ENCODE data around the gene RGS16.

Gene RGS16

DNA sequence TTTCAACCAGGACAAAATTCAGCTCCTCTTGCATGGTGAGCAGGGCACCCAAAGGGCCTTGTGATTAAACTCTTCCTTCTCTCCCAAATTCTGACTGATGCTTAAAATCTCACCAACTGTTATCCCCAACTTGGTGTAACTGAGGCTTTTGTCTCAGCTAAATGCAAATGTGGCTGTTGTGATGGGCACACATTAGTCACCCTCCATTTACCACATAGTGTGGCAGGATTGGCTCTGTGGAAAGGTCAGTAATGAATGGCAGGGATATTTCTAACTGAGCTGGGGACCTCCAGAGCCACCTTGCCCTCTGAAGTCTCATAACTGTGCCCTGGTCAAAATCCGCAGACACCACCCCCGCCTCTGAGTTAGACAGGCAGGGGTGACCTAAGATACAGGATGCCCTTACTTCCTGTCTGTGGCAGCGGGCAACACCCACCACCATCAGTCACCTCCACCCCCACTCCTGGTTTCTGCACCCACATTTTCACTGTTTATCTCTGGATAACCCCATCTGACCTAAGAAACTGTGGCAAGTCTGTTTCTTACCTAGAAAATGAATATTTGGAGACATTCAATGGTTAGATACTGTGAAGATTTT, 25.4 kb upstream of the RGS16 start:
- DNase-seq (ENCODE audit: low read depth, low spot score) = no peak

DNA sequence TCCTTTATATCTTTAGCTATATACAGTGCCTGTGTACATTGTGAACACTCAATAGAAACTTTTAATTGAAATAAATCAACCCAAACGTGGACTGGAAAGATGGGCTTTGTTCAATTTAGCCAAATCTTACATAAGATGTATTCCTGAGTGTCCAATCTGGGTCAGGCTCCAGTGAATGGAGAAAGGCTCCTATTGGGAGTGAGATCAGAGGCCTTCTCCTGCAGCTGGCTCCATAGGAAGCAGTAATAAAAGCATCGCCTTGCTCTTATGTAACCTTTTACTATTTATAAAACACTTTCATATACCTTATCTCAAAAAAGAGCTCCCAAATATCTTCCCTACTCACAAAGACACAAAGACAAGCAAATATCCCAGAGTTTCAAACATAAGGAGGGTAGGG, 24.9 kb upstream of the RGS16 start:
- no peak for DNase-seq (ENCODE audit: low read depth, low spot score)

DNA sequence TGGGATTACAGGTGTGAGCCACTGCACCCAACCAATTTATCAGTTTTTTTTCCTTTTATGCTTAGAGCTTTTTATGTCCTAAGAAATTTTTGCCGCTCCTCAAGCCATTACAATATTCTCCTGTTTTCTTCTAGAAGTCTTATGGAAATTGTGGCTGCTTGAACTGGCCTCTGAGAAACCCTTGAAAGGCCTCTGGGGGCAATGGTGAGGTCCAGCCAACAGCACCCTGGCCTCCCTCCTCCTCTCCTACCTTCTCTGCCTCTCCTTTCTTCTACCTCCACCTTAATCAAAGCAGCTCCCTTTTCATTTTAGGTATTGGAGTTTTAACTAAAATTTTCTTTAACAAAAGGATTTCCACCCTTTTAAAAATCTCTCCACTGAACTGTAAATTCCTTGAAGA, 24.5 kb upstream of the RGS16 start:
- no peak for DNase-seq (ENCODE audit: low read depth, low spot score)

DNA sequence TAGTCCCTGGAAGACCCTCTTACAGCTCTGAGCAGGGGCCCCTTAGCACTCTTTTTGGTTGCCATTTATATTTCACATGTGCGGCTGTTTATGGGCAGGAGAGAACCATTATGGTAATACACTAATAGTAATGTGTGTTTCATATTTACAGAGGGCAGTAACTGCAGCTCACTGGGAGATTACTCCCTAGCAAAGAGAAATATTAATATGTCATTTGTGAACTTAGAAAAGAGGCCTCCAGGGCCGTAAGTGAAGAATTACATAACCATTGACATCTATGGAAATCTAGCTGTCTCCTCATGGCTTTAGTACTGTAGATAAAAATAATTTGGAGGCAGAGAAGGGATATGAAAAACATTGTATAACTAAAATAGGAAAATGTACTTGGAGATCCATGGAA, 23.4 kb upstream of the RGS16 start:
- DNase-seq (ENCODE audit: low read depth, low spot score) = no peak

DNA sequence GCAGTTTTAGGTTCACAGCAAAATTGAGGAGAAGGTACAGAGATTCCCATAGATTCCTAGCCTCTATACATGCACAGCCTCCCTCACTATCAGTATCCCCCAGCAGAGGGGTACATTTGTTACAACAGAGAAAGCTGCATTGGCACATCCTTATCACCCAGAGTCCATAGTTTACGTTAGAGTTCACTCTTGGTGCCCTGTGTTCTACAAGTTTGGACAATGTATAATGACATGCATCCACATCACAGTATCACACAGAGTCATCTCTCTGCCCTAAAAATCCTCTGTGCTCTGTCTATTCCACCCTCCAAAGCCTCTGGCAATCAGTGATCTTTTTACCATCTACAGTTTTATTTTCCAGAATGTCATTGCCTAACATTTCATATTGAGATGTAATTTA, 22.3 kb upstream of the RGS16 start:
- DNase-seq (ENCODE audit: low read depth, low spot score) = no peak

DNA sequence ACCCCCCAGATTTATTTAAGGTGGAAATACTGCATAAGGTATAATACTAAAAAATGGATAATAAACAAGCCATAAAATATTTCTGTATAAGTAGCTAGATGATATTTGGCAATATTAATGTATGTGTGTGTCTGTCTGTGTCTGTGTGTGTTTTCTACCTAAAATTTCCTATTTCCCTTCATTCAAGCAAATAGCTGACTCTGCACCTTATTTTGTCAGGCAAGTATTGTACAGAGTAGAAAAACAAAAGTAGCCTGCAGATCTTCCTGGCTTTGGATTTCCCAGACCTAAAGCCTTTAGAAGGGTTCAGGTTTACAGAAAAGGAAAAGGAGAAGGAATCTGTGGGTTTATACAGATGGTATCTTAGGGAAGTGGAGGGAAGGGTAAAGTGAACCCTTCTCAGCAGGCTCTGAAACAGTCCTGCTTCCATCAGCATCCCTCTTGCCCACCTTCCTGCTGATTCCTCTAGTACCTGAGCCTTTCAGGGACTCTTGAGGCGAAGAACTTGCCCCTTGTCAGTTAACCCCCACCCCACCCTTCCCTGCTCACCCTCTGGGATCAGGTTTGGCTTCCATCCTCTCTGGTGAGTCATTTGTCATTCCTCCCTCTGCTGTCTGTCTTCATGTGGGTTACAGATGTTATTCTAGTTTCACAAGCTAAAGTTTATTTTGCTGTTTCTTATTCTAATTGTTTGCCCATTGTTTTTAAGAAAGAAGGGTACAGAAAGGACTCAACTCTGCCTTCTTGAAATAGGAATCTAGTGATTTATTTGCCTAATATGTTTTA, 21.7 kb upstream of the RGS16 start:
- no peak for DNase-seq (ENCODE audit: low read depth, low spot score)

DNA sequence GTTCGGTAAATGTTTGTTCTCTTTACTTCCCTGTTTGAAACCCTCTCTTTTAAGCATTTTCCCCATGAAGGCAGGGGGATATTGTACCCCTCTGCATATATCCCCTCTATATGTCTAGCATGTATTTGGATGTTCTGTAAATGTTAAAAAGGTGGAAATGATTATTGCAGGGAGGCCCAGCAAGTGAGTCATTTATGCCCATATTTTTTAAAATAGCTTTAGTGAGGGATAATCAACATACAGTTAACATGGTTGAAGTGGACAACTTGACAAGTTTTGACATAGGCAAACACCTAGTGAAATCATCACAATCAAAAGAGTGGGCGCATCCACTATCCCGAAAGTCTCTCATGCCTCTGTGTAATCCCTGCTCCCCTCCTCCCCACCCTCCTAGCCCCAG, 20.8 kb upstream of the RGS16 start:
- no peak for DNase-seq (ENCODE audit: low read depth, low spot score)

DNA sequence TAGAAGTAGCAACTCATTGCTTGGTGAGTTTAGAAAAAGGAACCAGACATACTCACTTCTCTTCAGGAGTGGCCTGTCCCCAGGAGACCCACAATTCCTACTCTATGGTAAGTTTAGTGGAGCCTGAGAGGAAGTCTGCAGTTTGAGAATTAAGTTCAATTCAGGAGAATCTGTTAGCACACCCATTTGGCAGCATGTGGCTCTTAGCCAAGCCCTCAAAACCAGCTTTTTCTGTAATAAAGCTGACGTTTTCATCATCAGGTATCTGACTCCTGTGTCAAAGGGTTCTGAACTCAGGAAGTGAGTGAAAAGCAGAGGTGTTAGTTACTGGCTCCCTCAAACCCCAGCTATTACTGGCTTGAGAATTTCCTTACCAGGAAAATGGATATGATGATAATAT, 20.4 kb upstream of the RGS16 start:
- no peak for DNase-seq (ENCODE audit: low read depth, low spot score)

DNA sequence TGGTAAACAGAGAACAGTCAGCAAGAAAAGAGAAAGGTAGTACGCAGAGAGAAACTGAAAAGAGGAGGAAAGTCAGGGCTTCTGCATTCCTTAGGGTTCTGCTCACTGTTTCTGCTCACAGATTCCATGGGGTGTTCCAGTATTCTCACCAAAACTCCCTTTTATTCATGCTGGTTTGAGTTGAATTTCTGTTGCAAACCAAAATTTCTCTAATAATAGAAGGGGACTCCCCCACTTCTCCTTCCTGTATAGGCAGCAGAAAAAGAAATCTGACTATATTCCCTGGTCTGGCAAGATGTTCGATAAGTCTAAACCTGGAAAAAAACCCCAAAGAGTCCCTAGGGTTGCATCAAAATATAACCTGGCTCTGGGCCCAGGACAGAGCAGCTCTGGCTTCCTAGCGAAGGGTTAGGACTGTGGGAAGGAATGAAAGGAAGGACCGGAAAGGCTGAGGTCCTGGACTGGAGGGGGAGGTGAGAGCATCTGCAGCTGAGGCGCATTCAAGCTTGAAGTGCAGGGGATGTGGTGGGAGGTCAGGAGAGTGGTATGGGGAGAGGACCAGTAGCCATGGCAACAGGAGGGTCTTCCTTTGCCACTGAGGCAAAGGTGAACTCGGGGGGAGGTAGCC, 18.8 kb upstream of the RGS16 start:
- no peak for DNase-seq (ENCODE audit: low read depth, low spot score)

DNA sequence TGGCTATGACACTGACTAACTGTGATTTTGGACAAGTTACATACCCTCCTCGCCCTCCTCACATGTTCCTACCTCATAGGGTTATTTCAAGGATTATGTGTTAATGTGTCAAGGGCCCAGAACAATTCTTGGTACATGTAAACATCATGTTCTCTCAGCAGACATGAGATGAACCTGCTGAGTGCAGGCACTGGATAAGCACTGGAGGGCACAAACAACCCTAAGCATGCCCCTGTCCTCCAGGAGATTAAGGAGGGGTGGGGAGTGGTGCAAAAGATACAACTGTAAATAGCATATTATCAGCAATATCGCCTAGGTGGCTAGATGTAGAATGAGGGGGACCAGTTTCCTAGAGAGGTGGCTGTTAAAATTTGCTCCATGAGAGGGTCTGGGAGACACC, 17.7 kb upstream of the RGS16 start:
- no peak for DNase-seq (ENCODE audit: low read depth, low spot score)

DNA sequence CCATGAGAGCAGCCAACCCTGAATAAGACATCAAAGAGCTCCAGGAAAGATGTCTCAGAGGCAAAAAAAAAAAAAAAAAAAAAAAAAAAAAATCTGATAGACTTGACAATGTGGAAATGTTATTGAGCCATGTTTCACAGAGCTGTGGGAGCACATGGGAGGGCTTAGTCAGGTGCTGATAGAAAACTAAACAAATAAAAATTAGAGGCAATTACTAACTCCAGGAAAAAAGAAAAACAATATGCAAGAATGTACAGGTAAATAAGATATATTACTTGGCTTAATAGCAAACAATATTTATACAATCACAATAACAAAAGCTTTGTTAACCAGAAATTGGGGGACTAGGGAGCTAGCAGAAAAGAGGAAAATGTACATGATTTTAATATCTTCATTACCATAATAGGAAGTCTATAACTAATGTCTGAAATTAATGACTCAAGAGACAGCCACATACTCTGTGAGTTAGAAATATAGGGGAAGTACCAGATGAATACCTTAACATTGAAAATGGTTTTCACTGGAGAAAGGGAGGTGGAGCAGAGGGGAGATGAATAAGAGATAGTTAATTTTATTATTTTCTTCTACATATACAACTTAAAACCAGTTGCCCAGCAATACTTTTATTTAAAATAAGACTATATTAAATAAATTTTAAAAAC, 16.9 kb upstream of the RGS16 start:
- DNase-seq (ENCODE audit: low read depth, low spot score) = no peak

DNA sequence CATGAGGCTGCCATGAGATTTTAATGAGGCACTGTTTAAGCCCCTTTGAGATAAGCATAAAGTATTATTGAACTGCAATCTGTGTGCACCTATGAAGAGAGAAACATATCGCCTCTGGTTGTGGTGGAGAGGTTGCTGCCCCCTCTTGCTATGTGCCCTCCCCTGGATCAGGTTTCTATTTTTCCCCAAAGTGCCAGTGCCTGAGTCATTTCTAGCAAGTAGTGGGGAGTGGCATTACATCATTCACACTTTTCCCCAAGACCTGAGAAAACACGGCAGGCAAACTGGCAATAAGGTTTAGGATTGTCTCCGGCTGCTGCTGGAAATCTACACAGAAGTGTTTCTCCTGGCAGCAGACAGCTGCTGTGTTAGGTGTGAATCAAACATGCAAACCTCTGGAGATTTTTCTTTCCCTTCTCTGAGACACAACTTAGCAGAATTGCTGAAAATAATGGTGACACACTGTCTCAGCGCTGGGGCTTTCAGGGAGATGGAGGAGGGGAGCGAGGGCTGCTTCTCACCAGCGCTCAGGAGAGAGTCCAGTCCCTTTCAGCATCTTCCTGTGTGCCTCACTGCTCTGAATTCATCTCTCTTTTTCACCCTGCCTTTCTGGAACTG, 13.7 kb upstream of the RGS16 start:
- no peak for DNase-seq (ENCODE audit: low read depth, low spot score)

DNA sequence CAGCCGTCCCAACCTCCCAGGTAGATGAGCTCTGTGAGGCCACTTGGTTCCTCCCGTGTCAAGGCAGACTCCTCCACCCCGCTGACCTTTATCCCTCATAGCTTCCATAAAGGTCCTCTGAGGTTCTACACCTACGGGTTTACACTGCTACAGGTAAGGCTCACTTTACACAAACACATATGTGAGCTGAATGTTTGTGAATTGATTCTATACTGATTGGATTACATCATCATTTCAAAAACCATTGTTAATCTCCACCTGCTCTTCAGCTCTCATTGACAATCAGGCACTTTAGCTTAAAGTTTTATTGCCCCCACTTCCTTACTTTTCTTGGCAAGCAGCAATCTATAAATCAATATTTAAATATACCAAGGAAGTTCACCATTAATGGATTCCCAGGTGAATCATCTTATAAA, 12.8 kb upstream of the RGS16 start:
- no peak for DNase-seq (ENCODE audit: low read depth, low spot score)

DNA sequence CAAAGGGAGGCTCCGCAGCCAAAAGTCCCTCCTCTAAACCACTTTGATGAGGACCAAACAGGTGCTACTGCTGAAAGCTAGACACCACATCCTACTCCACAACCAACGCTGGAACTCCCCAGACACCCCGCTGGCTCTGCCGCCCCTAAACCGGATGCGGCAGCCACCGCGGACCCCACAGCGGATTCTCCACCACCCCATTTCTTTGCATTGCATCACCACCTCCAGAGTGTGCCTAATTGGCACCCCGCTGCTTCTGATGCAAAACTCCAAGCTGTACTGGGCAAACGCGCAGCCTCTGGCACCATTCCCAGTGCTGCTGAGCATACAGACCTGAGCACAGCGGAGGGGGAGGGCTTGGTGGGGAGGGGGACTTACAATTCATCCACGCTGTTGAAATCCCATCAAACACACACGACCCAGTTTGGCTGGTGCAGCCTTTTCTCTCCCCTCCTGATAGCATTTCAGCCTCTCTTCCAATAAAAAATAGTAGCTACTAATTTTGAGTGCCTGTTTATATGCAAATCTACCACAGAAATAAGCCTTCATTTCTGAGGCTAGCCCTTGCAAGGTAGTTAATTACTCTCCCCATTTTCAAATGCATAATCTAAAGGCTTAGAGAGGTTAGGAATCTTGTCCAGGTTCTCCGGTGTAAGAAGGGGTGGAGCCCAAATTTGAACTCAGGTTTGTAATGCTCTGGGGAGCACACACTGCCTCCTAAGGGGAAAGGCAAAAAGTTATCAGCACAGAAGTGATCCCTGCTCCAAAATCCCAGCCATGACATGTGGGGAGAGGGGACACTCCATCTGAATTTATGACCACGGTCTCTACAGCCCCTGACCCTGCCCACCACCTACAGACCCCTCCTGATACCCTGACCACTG, 12.2 kb upstream of the RGS16 start:
- no peak for DNase-seq (ENCODE audit: low read depth, low spot score)

DNA sequence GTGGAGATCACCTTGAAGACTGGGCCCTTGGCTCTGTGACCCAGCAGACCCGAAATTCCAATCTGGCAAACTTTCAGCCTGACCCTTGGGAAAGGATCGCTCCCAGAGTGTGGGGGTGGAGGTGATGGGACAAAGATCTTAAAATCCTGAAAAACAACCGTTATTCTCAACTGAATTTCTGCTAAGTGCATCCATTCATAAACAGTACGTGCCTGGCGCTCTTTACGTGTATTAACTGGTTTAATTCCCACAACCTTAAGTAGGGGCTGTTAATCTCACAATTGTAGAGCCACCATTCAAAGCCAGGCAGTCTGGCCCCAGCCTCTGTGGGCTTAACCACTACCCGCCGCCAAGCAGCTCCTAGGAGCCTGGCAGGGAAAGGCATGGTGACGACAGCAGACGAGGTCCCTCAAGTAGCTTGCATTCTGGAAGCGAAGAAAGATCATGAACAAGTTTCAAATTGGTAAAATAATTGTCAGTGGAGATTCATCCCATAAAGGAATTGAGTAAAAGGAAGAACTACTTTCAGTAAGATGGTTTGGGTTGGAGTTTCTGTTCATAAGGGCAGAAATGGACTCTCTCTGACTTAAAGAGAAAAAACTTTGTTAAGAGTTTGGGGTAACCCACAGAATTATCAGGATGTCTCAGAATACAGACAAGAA, 11.4 kb upstream of the RGS16 start:
- no peak for DNase-seq (ENCODE audit: low read depth, low spot score)

DNA sequence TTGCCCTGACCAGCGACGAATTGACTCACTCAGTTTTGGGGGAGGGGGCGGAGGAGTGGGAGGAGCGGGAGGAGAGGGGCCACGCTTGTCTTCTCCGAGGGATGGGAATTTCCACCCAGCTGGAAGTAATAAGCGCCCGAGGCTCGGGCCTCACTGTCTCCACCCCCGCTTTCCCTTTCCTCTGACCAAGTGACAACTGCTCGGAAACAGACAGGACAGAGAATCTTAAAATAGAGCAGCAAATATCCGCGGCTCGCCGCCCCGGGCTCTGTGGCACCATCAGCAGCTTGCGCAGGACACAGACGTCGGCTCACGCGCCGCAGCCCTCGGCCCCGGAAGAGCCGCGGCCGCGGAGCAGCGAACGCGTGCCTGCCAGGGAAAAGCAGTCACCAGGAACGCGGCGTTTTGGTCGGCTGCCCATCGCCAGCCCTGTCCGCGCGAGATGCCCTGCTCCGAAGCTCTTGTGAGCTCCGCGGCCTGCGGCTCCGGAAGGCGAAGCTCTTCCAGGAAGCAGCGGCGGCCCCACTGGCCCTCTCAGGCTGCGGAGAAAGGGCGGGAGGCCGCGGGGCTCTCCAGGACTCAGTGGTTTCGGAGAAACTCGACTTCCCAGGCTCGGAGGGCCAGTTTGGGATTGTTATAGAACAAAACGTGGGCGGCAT, 10.7 kb upstream of the RGS16 start:
- DNase-seq (ENCODE audit: low read depth, low spot score) = no peak

DNA sequence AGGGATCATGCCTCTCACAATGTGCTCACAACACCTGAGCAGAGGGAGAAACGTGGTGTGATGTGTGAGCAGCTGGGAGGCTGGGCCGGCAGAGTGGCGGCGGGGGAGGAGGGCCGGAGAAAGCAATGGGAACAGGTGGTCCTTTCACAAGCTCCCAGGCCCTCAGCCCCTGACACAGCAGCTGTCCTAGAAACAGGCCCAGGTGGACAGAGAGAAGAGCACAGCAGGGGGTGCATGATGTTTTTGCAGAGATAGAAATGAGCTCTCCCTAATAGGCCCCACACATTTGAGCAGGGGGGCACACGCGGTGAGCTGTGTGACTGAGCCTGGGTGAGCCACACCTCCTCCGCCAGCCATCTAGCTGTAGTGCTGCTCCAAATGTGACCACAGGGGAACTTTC, 7.6 kb upstream of the RGS16 start:
- no peak for DNase-seq (ENCODE audit: low read depth, low spot score)

DNA sequence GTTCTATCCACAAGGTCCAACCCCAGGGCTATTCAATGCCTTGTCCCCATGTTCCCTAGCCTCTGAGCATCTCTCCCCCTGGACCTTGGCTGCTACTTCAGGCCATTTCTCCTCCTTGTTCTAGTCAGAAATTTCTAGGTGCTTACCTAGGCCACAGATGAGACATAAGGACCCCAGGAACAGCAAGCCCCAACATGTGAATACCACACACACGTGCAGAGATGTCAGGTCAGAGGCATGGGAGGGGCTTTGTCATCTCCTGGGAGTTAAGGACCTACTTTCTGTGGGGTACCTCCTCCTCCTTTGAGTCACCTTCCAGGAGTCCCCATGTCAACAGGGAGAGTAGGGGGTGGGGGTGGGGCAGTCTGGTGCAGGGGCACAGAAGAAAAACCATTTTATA, 7.1 kb upstream of the RGS16 start:
- DNase-seq (ENCODE audit: low read depth, low spot score) = no peak

DNA sequence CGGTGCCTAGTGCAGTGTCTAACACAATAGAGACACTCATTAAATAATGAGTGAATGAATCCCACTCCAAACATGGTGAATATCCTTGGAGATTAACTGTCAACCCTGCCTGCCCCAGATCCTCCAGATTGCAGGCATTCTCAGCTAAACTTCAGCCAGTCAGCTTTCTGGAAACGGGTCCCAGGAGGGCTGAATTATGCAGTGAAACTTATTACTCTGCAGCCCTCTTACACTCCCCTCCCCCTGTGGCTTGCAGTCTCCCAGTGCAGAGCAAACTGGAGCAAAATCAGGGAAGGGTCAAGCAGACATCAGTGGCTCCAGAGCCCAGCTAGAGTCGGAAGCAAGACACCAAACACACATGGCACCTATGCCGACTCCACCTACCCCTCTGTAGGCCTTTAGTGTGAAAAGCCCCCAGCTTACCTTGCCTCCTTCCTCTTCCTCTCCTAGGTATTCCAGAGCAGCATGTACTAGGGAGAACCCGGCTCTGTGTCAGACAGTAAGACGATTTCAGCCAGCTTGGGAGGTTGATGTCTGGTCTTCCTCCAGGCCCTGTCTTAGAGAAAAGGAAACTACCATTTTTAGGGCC, 6.5 kb upstream of the RGS16 start:
- no peak for DNase-seq (ENCODE audit: low read depth, low spot score)
